Neural progenitor cell (in vitro differentiated cells): ENCODE results near the gene JPH3.

Source experiments
- EZH2 ChIP-seq: fragments of 200-600 bp; sonication (generic); IDR thresholded peaks from 2 replicates; pipeline ENCODE4 v1.6.1; 2017; ENCODE audit warnings: antibody characterized with exemption, mild to moderate bottlenecking, moderate library complexity
- EZH2phosphoT487 ChIP-seq: fragments of 200-600 bp; sonication (generic); IDR thresholded peaks from 2 replicates; pipeline ENCODE4 v1.6.1; 2017; ENCODE audit warnings: antibody characterized with exemption
- TF ChIP-seq, protein P1 (sequence below): fragments of 200-600 bp; sonication (generic); IDR thresholded peaks from 2 replicates; pipeline ENCODE4 v1.5.1; 2017; ENCODE audit warnings: antibody characterized with exemption, mild to moderate bottlenecking

DNA sequence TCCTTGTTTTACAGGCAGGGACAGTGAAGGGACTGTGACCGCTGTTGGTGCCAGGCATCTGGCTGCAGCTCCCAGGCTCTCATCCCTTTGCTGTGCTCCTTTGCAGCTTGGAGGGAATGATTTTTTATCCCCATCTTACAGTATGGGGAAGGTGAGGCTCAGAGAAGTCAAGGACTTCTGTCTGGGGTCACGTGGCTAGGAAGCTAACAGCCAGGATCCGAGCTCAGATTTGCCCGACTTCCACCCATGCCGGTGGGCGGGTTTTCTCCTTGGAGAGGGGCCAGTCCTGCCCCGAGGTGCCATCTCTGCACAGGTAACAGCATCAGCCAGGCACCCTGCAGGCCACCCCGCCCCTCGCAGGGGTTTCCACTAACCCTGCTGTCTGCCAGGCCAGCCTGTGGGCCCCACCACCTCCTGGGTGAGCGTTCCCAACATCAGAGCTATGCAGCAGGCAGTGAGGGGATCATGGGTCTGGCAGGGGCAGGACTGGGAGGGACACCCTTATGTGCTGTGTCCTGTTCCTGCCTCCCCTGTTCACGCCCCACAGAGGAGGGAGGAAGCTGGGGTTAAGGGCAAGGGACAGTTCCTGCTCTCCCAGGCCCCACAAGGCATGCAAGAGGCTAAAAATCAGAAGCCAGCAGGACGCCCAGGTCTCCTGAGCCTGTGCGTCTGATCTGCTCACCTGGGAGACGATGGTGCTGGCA lies 25.4 kb downstream of the JPH3 start:
- TF ChIP-seq, protein P1, sequence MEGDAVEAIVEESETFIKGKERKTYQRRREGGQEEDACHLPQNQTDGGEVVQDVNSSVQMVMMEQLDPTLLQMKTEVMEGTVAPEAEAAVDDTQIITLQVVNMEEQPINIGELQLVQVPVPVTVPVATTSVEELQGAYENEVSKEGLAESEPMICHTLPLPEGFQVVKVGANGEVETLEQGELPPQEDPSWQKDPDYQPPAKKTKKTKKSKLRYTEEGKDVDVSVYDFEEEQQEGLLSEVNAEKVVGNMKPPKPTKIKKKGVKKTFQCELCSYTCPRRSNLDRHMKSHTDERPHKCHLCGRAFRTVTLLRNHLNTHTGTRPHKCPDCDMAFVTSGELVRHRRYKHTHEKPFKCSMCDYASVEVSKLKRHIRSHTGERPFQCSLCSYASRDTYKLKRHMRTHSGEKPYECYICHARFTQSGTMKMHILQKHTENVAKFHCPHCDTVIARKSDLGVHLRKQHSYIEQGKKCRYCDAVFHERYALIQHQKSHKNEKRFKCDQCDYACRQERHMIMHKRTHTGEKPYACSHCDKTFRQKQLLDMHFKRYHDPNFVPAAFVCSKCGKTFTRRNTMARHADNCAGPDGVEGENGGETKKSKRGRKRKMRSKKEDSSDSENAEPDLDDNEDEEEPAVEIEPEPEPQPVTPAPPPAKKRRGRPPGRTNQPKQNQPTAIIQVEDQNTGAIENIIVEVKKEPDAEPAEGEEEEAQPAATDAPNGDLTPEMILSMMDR = no peak
- no peak for TF ChIP-seq EZH2
- TF ChIP-seq EZH2phosphoT487 = no peak
